ENCODE results near the gene TMCC1. TPM values are rescaled to one million over a fixed set of nuclear protein-coding genes. Genes with fewer than 3 reads are reported as not detected.

TMCC1 gene
- total RNA-seq, 2 donors from 2014 or later = 10.1 to 13.2 TPM

DNA sequence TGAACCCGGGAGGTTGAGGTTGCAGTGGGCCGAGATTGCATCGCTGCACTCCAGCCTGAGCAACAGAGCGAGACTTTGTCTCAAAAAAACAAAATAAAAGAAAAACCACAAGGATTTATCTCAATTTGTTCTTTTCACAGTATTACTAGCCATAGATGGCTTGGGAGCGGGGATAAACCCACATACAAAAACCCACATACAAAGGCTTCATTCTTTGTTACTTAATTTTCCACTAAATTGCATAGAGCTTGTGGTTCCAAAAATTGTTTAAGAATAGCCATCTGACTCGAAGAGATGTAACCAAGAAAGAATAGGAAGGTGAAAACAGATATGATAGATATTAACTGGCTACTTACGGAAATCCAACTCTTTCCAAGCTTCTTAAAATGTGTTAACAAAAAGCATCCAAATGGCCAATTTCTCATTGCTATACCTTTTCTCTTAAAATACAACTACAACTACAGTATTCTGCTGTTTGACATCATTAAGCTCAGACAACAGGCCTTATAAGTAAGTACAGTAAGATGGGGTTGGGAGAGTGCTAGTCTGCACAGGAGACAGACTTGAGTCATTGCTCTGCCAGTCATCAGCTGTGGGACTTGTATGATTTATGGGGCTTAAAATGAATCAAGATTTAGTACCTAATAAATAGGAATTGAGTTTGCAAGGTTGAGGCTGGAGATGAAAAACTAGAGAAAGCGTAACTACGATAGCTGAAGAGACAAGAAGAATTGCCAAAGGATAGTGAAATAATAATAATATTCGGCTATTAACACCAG lies 190.4 kb downstream of the TMCC1 start:
- ATAC-seq (no peak), DNase-seq (no peak)
- TF ChIP-seq POLR2A (IDR thresholded peaks at IDR 0.05) = no peak
- TF ChIP-seq, protein P1, sequence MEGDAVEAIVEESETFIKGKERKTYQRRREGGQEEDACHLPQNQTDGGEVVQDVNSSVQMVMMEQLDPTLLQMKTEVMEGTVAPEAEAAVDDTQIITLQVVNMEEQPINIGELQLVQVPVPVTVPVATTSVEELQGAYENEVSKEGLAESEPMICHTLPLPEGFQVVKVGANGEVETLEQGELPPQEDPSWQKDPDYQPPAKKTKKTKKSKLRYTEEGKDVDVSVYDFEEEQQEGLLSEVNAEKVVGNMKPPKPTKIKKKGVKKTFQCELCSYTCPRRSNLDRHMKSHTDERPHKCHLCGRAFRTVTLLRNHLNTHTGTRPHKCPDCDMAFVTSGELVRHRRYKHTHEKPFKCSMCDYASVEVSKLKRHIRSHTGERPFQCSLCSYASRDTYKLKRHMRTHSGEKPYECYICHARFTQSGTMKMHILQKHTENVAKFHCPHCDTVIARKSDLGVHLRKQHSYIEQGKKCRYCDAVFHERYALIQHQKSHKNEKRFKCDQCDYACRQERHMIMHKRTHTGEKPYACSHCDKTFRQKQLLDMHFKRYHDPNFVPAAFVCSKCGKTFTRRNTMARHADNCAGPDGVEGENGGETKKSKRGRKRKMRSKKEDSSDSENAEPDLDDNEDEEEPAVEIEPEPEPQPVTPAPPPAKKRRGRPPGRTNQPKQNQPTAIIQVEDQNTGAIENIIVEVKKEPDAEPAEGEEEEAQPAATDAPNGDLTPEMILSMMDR (IDR thresholded peaks at IDR 0.05) = no peak
- intact Hi-C loops (cut with DNase I) = no loop called here
- no peak overlapping the region for H3K4me3 ChIP-seq
- H3K4me1 ChIP-seq = no peaks in the 10 kb centered on the region
- H3K36me3 ChIP-seq (replicated peaks in 1 of 2; ENCODE audit: insufficient read depth in 1 of 2, low read depth in 2 of 2) = no peaks in the 10 kb centered on the region
- 94 to 97% methylated on average over 10 of the region's 10 CpGs for WGBS, 2 donors
- no peaks in the 10 kb centered on the region for H3K27me3 ChIP-seq
- no peak overlapping the region for H3K27ac ChIP-seq
- H3K9me3 ChIP-seq = no peaks in the 10 kb centered on the region

GRCh38 chr3:129701161-129701560 lies 192.3 kb downstream of the TMCC1 start:
- Histone ChIP-seq H3K36me3 (replicated peaks in 1 of 2; ENCODE audit: insufficient read depth in 1 of 2, low read depth in 2 of 2) (no peaks in the 10 kb centered on the region), H3K27ac (no peak overlapping the region), H3K4me1 (no peaks in the 10 kb centered on the region), H3K9me3 (no peaks in the 10 kb centered on the region), H3K4me3 (no peak overlapping the region), H3K27me3 (no peaks in the 10 kb centered on the region)
- intact Hi-C loops (cut with DNase I) = no loop called here
- ATAC-seq (no peak), DNase-seq (no peak)
- TF ChIP-seq, protein P1 (IDR thresholded peaks at IDR 0.05) = no peak
- TF ChIP-seq POLR2A (IDR thresholded peaks at IDR 0.05) = no peak
- 90 to 92% methylated on average over 4 of the region's 4 CpGs for WGBS, 2 donors

DNA sequence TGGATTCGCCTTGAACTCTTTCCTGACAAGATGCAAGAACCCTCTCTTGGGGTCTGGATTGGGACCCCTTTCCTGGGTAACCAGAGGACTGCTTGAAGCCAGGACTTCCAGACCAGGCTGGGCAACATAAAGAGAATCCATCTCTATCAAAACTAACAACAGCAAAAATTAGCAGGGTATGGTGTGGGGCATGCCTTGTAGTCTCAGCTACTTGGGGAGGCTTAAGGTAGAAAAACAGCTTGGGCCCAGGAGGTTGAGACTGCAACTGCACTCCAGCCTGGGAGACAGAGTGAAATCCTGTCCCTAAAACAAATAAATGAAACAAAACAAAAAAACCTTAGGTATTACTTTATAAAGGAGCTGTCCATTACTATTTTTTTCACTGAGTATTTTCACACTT lies 193.9 kb downstream of the TMCC1 start:
- Histone ChIP-seq H3K27ac (no peak overlapping the region), H3K9me3 (no peaks in the 10 kb centered on the region), H3K27me3 (no peaks in the 10 kb centered on the region), H3K4me1 (no peaks in the 10 kb centered on the region), H3K36me3 (replicated peaks in 1 of 2; ENCODE audit: insufficient read depth in 1 of 2, low read depth in 2 of 2) (no peaks in the 10 kb centered on the region), H3K4me3 (no peak overlapping the region)
- intact Hi-C loops (cut with DNase I) = no loop called here
- ATAC-seq (no peak), DNase-seq (no peak)
- TF ChIP-seq, protein P1 (IDR thresholded peaks at IDR 0.05) = no peak
- TF ChIP-seq POLR2A (IDR thresholded peaks at IDR 0.05) = no peak
- 85 to 97% methylated on average over 1 of the region's 1 CpG for WGBS, 2 donors

DNA sequence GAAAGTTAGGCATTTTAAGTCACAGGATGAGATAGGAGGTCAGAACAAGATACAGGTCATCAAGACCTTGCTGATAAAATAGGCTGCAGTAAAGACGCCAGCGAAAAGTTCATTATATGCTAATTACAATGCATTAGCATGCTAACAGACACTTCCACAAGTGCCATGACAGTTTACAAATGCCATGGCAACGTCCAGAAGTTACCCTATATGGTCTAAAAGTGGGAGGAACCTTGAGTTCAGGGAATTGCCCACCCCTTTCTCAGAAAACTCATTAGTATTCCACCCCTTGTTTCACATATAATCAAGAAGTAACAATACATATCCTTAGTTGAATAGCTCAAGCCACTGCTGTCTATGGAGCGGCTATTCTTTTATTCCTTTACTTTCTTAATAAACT lies 194.3 kb downstream of the TMCC1 start:
- intact Hi-C loops (cut with DNase I) = no loop called here
- 77 to 86% methylated on average over 4 of the region's 4 CpGs for WGBS, 2 donors

More for the DNA sequence above, 194.3 kb downstream of the TMCC1 start:
- no peak for ATAC-seq
- no peak for DNase-seq
- Histone ChIP-seq H3K27me3 (no peaks in the 10 kb centered on the region), H3K27ac (no peak overlapping the region), H3K9me3 (no peaks in the 10 kb centered on the region), H3K4me3 (no peak overlapping the region), H3K36me3 (replicated peaks in 1 of 2; ENCODE audit: insufficient read depth in 1 of 2, low read depth in 2 of 2) (no peaks in the 10 kb centered on the region), H3K4me1 (no peaks in the 10 kb centered on the region)
- TF ChIP-seq POLR2A (IDR thresholded peaks at IDR 0.05) = no peak
- TF ChIP-seq, protein P1 (IDR thresholded peaks at IDR 0.05) = no peak
